Amniotic stem cell (primary cell): ENCODE data around the gene POFUT2.
A peak's percentile ranks its signal among the peaks of the same experiment; 100 is the strongest.

Source experiments
- DNase-seq: peaks from one replicate; lab custom pipeline; 2025; lab: John Stamatoyannopoulos, UW

The POFUT2 gene

GRCh38 chr21:45297329-45297728 lies 9.6 kb upstream of the POFUT2 start:
- DNase-seq: no peak

DNA sequence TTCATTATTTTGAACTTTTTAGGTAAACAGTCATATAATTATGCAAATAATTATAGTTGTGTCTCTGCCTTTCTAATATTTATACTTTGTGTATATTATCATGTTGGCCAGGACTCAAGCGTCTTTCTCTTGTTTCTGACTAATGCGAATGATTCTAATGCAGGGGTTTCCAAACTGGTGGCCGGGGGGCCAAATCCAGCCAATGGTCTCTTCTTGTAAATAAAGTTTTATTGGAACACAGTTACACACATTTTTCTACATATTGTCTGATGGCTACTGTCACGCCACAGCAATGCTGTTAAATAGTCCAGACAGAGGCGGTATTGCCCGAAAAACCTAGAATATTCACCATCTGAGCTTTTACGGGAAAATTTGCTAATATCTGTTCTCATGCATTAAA lies 8.9 kb upstream of the POFUT2 start:
- DNase-seq: no peak

DNA sequence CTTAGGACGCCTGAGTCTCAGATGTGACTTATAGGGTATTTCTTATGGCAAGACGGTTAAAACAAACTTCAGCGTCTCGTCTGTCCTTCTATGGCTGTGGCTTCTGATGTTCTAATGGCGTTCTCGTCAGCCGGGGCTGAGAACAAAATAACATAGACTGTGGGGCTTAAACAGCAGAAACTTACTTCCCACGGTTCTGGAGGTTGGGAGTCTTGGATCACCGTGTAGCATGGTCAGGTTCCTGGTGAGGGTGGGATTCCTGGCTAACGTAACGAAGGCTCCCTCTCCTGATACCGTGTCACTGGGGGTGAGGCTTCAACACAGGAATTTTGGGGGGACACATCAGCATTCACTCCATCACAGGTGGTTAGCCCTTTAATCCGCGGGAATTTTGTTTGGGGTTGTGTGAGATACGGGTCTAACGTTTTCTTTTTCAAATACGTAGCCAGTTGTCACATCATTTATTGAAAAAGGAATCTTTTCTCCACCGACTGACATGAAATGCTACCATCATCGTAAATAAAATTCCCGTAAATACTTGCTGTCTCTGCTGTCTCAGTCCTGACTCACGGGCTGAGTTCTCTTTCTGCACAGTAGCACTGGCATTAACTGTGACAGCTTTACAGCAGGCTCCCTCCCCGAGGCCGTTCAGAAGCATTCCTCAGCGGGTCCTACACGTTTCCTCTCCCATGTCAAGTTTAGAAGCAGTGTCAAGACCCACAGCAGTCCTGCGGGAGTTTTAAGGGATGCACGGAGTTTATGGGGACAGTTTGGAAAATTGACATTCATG lies 8.1 kb upstream of the POFUT2 start:
- peak; percentile 53 for DNase-seq

GRCh38 chr21:45294509-45295291 lies 7.0 kb upstream of the POFUT2 start:
- DNase-seq: peak; percentile 95

- DNase-seq: no peak
Observed at GRCh38 chr21:45293726-45294401, 6.2 kb upstream of the POFUT2 start.

- no peak for DNase-seq
Observed at GRCh38 chr21:45293220-45293725, 5.6 kb upstream of the POFUT2 start.

- DNase-seq: peak; percentile 70
Observed at GRCh38 chr21:45292399-45293219, 4.9 kb upstream of the POFUT2 start.

DNA sequence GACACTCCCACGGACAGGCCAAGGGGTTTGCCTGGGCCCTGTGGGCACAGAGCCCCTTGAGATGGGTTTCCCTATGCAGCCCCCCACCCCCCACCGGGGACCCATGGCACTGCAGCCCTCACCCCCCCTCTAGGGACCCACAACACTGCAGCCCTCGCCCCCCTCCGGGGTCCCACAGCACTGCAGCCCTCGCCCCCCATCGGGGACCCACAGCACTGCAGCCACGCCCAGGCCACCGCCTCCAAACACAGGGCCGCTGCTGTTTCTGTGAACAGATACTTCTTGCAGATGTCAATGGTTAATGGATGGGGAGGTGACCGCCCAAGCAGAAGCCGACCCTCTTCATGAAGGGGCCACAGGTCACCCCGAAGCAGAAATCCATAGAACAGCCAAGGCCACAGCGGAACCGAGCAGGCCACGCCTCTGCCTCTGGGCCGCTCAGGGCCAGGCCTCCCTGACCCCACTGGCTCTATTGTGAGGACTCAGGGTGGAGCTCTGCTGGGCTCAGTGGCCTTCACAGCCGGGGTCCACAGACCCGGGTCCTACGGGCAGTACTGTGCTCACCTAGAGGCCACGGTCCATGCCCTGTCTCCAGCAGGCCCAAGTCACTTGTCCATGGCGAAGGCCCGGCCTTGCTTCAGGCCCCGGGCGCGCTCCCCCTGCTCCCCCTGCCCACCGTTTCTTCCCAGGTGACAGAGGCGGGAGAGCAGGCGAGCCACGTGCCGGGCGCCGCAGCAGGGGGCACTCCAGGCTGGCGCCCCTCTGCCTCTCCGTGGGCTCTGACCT lies 4.1 kb upstream of the POFUT2 start:
- DNase-seq: no peak

- no peak for DNase-seq
Observed at GRCh38 chr21:45290948-45291612, 3.4 kb upstream of the POFUT2 start.

GRCh38 chr21:45289655-45290515 lies 2.2 kb upstream of the POFUT2 start:
- DNase-seq: no peak

DNA sequence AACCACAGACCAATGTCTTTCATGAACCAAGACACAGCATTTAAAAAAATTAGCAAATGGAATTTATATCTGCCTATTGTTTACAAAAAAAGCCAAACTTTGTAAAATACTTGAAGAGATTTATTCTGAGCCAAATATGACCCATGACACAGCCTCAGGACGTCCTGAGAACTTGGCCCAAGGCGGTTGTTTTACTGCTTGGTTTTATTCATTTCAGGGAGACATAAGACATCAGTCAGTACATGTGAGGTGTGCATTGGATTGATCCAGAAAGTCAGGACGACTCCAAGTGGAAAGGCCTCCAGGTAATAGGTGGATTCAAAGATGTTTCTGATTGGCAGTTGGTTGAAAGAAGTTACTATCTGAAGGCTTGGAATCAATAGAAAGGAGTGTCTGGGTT lies 1.4 kb upstream of the POFUT2 start:
- DNase-seq: no peak

GRCh38 chr21:45288441-45288841 lies 746 bp upstream of the POFUT2 start:
- no peak for DNase-seq

GRCh38 chr21:45286671-45287437 lies 841 bp downstream of the POFUT2 start:
- no peak for DNase-seq

GRCh38 chr21:45285266-45285931 lies 2.3 kb downstream of the POFUT2 start:
- no peak for DNase-seq

- DNase-seq: no peak
Observed at GRCh38 chr21:45284456-45284741, 3.3 kb downstream of the POFUT2 start.

GRCh38 chr21:45283611-45284455 lies 3.9 kb downstream of the POFUT2 start:
- no peak for DNase-seq

GRCh38 chr21:45283035-45283610 lies 4.6 kb downstream of the POFUT2 start:
- no peak for DNase-seq
